ENCODE results near the gene ENDOG.

Gene ENDOG

GRCh38 chr9:128828267-128828666, 10.0 kb downstream of the ENDOG start:
- DNase-seq, result no peak
- H3K27me3 ChIP-seq (replicated peaks), result no peaks in the 10 kb centered on the region
- no peak overlapping the region for H3K27ac ChIP-seq
- H3K36me3 ChIP-seq (replicated peaks), result peaks cover 40% of the 10 kb centered on the region
- no peak for TF ChIP-seq CTCF (IDR thresholded peaks at IDR 0.05; ENCODE audit: low read depth, low read length, missing control alignments)
- no peak overlapping the region for H3K4me3 ChIP-seq (ENCODE audit: low read depth, low read length)
- in situ Hi-C loops (cut with HindIII; ENCODE audit: low pct_ligation_motif_present, low sequenced_read_pairs), result no loop called here

- peaks cover 34% of the 10 kb centered on the region for H3K36me3 ChIP-seq (replicated peaks)
- in situ Hi-C loops (cut with HindIII; ENCODE audit: low pct_ligation_motif_present, low sequenced_read_pairs), result no loop called here
- no peak for DNase-seq
- no peak for TF ChIP-seq CTCF (IDR thresholded peaks at IDR 0.05; ENCODE audit: low read depth, low read length, missing control alignments)
- peak overlapping the region; percentile 25 for H3K27ac ChIP-seq
- H3K27me3 ChIP-seq (replicated peaks), result no peaks in the 10 kb centered on the region
- H3K4me3 ChIP-seq (ENCODE audit: low read depth, low read length), result peak overlapping the region; percentile 87
Measured at GRCh38 chr9:128828719-128829452, 10.6 kb downstream of the ENDOG start.

GRCh38 chr9:128829477-128830251, 11.4 kb downstream of the ENDOG start, which contains the start of gene SPOUT1:
Gene SPOUT1 (minus strand): TSS chr9:128829794. CDS start chr9:128829780, 14 bp downstream.
- no peak for TF ChIP-seq CTCF (IDR thresholded peaks at IDR 0.05; ENCODE audit: low read depth, low read length, missing control alignments)
- DNase-seq, result peak; percentile 85
- peak within 1 kb of the TSS; percentile 25 for H3K27ac ChIP-seq
- in situ Hi-C loops (cut with HindIII; ENCODE audit: low pct_ligation_motif_present, low sequenced_read_pairs), result no loop called here
- peaks cover 26% of the 10 kb centered on the region for H3K36me3 ChIP-seq (replicated peaks)
- peak within 1 kb of the TSS; percentile 87 for H3K4me3 ChIP-seq (ENCODE audit: low read depth, low read length)
- H3K27me3 ChIP-seq (replicated peaks), result no peaks in the 10 kb centered on the region

- in situ Hi-C loops (cut with HindIII; ENCODE audit: low pct_ligation_motif_present, low sequenced_read_pairs), result no loop called here
- no peak for DNase-seq
- H3K27me3 ChIP-seq (replicated peaks), result no peaks in the 10 kb centered on the region
- no peak for TF ChIP-seq CTCF (IDR thresholded peaks at IDR 0.05; ENCODE audit: low read depth, low read length, missing control alignments)
- no peaks in the 10 kb centered on the region for H3K36me3 ChIP-seq (replicated peaks)
- no peak overlapping the region for H3K27ac ChIP-seq
- H3K4me3 ChIP-seq (ENCODE audit: low read depth, low read length), result no peak overlapping the region
Measured at GRCh38 chr9:128833696-128834095, 15.4 kb downstream of the ENDOG start.

GRCh38 chr9:128835246-128836210, 17.2 kb downstream of the ENDOG start:
- Histone ChIP-seq H3K27ac (no peak overlapping the region), H3K27me3 (replicated peaks) (no peaks in the 10 kb centered on the region), H3K36me3 (replicated peaks) (no peaks in the 10 kb centered on the region), H3K4me3 (ENCODE audit: low read depth, low read length) (no peak overlapping the region)
- DNase-seq, result no peak
- in situ Hi-C loops (cut with HindIII; ENCODE audit: low pct_ligation_motif_present, low sequenced_read_pairs), result no loop called here
- no peak for TF ChIP-seq CTCF (IDR thresholded peaks at IDR 0.05; ENCODE audit: low read depth, low read length, missing control alignments)

All from brain microvascular endothelial cell (primary cell).